Measurements from ENCODE around the gene UPF1.

- TF ChIP-seq CTCF (conservative IDR thresholded peaks at IDR 0.05; ENCODE audit: low read length) = no peak
- TF ChIP-seq EZH2phosphoT487 (IDR thresholded peaks at IDR 0.05; ENCODE audit: borderline replicate concordance, low read depth, low read length) = no peak
Observed at GRCh38 chr19:18860302-18860700, 28.5 kb downstream of the UPF1 start.

All from OCI-LY7 (cell line).